Measurements from ENCODE around the gene SPTBN4. TPM values are rescaled to one million over a fixed set of nuclear protein-coding genes. Genes with fewer than 3 reads are reported as not detected.

Gene SPTBN4
- total and polyA plus RNA-seq, 2 donors (not counting 1 experiment from before 2014, with no cell fraction given): 0.03 to 0.67 TPM

DNA sequence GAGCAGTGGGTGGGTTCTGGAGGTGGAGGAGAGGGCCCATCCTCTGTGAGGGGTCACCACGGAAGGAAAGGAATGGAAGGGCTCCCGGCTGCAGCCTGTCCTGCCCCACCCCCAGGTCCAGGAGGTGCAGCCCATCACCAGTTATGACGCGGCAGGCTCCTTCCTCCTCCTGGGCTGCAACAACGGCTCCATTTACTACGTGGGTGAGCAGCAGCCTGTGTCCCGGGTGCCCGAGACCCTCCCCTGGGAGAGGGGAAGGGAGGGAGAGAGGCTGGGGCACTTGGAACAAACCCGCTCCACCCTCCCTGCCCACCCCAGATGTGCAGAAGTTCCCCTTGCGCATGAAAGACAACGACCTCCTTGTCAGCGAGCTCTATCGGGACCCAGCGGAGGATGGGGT is 116.5 kb downstream of the SPTBN4 start:
- H3K79me2 ChIP-seq (ENCODE audit: control insufficient read depth, insufficient read depth, low read length): peaks cover 3% of the 10 kb centered on the region
- no peak overlapping the region for H3K4me3 ChIP-seq (ENCODE audit: control extremely low read depth in 1 of 5, extremely low read depth in 1 of 5, insufficient read depth in 1 of 5, low read depth in 2 of 5, low read length in 4 of 5)
- no peak overlapping the region for H3K27ac ChIP-seq (ENCODE audit: low read length in 2 of 2)
- 90% methylated on average over 8 of the region's 14 CpGs for WGBS (ENCODE audit: insufficient coverage)
- Mint-ChIP-seq H3K27ac (no peak overlapping the region), H3K4me3 (no peak overlapping the region), H3K27me3 (no peaks in the 10 kb centered on the region), H3K4me1 (peaks cover 27% of the 10 kb centered on the region), H3K9me3 (ENCODE audit: insufficient read depth) (no peaks in the 10 kb centered on the region)
- H3K9ac ChIP-seq (ENCODE audit: low read length): no peak overlapping the region
- H3K9me3 ChIP-seq (ENCODE audit: control extremely low read depth in 1 of 3, control insufficient read depth in 2 of 3, insufficient read depth in 1 of 3, low read length in 2 of 3): no peaks in the 10 kb centered on the region
- ChIA-PET CTCF (no interaction called here), POLR2A (interaction anchor here (1.2 kb wide), 1 partner anchor 12 kb away, joined by 4 read pairs; no protein-coding TSS in a partner anchor)
- DNase-seq: no peak
- ATAC-seq (ENCODE audit: low read depth): no peak
- H3K27me3 ChIP-seq (replicated peaks in 1 of 4; ENCODE audit: control extremely low read depth in 1 of 4, control insufficient read depth in 3 of 4, insufficient read depth in 4 of 4, low read length in 3 of 4): no peaks in the 10 kb centered on the region
- peaks cover 8% of the 10 kb centered on the region for H4K20me1 ChIP-seq (ENCODE audit: control insufficient read depth, insufficient read depth, low read length, poor library complexity, severe bottlenecking)
- intact Hi-C loops (cut with micrococcal nuclease): no loop called here
- TF ChIP-seq EZH2 (IDR thresholded peaks at IDR 0.05; ENCODE audit: borderline replicate concordance, insufficient read depth, low read depth, low read length, poor library complexity, severe bottlenecking): no peak
- TF ChIP-seq, protein P1, sequence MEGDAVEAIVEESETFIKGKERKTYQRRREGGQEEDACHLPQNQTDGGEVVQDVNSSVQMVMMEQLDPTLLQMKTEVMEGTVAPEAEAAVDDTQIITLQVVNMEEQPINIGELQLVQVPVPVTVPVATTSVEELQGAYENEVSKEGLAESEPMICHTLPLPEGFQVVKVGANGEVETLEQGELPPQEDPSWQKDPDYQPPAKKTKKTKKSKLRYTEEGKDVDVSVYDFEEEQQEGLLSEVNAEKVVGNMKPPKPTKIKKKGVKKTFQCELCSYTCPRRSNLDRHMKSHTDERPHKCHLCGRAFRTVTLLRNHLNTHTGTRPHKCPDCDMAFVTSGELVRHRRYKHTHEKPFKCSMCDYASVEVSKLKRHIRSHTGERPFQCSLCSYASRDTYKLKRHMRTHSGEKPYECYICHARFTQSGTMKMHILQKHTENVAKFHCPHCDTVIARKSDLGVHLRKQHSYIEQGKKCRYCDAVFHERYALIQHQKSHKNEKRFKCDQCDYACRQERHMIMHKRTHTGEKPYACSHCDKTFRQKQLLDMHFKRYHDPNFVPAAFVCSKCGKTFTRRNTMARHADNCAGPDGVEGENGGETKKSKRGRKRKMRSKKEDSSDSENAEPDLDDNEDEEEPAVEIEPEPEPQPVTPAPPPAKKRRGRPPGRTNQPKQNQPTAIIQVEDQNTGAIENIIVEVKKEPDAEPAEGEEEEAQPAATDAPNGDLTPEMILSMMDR (IDR thresholded peaks at IDR 0.05): no peak
- H3K36me3 ChIP-seq (replicated peaks in 1 of 2; ENCODE audit: control extremely low read depth in 1 of 2, control insufficient read depth in 1 of 2, extremely low read depth in 1 of 2, insufficient read depth in 2 of 2, low read length in 1 of 2): peaks cover 4 to 77% of the 10 kb centered on the region in 2 experiments
- H3K4me1 ChIP-seq (ENCODE audit: control insufficient read depth in 2 of 2, insufficient read depth in 2 of 2, low read length in 2 of 2): peaks cover 9 to 23% of the 10 kb centered on the region in 2 donors
- H3K4me2 ChIP-seq (replicated peaks; ENCODE audit: low read depth, low read length, poor library complexity, severe bottlenecking): no peak overlapping the region
- H2AFZ ChIP-seq (ENCODE audit: insufficient read depth, low read depth, low read length, poor library complexity, severe bottlenecking): no peak overlapping the region

DNA sequence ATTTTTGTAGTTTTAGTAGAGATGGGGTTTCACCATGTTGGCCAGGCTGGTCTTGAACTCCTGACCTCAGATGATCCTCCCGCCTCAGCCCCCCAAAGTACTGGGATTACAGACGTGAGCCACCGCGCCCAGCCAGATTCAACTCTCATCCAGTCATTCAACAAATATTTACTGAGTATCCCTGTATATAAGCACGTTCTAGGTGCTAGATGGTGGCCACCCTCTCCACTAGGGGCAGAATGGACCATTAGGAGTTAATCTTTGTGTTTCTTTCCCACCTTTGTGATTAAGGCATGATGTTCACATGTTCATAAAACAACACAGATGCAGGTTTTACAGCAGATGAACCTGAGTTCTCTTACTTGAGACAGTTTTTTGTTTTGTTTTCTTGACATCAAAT is 117.2 kb downstream of the SPTBN4 start:
- Mint-ChIP-seq H3K9me3 (ENCODE audit: insufficient read depth) (no peaks in the 10 kb centered on the region), H3K27ac (no peak overlapping the region)

More for the DNA sequence above, 117.2 kb downstream of the SPTBN4 start:
- ATAC-seq (ENCODE audit: low read depth): no peak
- ChIA-PET CTCF (no interaction called here), POLR2A (interaction anchor here (1.2 kb wide), 1 partner anchor 13 kb away, joined by 4 read pairs; no protein-coding TSS in a partner anchor)
- H3K4me3 ChIP-seq (ENCODE audit: control extremely low read depth in 1 of 5, extremely low read depth in 1 of 5, insufficient read depth in 1 of 5, low read depth in 2 of 5, low read length in 4 of 5): no peak overlapping the region
- H3K4me2 ChIP-seq (replicated peaks; ENCODE audit: low read depth, low read length, poor library complexity, severe bottlenecking): no peak overlapping the region
- H3K79me2 ChIP-seq (ENCODE audit: control insufficient read depth, insufficient read depth, low read length): no peaks in the 10 kb centered on the region
- TF ChIP-seq EZH2 (IDR thresholded peaks at IDR 0.05; ENCODE audit: borderline replicate concordance, insufficient read depth, low read depth, low read length, poor library complexity, severe bottlenecking): no peak
- TF ChIP-seq, protein P1 (IDR thresholded peaks at IDR 0.05): no peak
- H2AFZ ChIP-seq (ENCODE audit: insufficient read depth, low read depth, low read length, poor library complexity, severe bottlenecking): no peak overlapping the region
- peaks cover 8% of the 10 kb centered on the region for H4K20me1 ChIP-seq (ENCODE audit: control insufficient read depth, insufficient read depth, low read length, poor library complexity, severe bottlenecking)
- intact Hi-C loops (cut with micrococcal nuclease): no loop called here
- DNase-seq: no peak
- no peak overlapping the region for H3K27ac ChIP-seq (ENCODE audit: low read length in 2 of 2)
- peaks cover 4 to 77% of the 10 kb centered on the region in 2 experiments for H3K36me3 ChIP-seq (replicated peaks in 1 of 2; ENCODE audit: control extremely low read depth in 1 of 2, control insufficient read depth in 1 of 2, extremely low read depth in 1 of 2, insufficient read depth in 2 of 2, low read length in 1 of 2)
- H3K4me1 Mint-ChIP-seq: peaks cover 22% of the 10 kb centered on the region
- H3K9ac ChIP-seq (ENCODE audit: low read length): no peak overlapping the region
- H3K9me3 ChIP-seq (ENCODE audit: control extremely low read depth in 1 of 3, control insufficient read depth in 2 of 3, insufficient read depth in 1 of 3, low read length in 2 of 3): no peaks in the 10 kb centered on the region
- no peak overlapping the region for H3K4me3 Mint-ChIP-seq
- H3K27me3 Mint-ChIP-seq: no peaks in the 10 kb centered on the region
- H3K27me3 ChIP-seq (replicated peaks in 1 of 4; ENCODE audit: control extremely low read depth in 1 of 4, control insufficient read depth in 3 of 4, insufficient read depth in 4 of 4, low read length in 3 of 4): no peaks in the 10 kb centered on the region
- WGBS (ENCODE audit: insufficient coverage): no CpG with 5 or more reads among the region's 5 CpGs
- H3K4me1 ChIP-seq (ENCODE audit: control insufficient read depth in 2 of 2, insufficient read depth in 2 of 2, low read length in 2 of 2): peaks cover 4 to 16% of the 10 kb centered on the region in 2 donors

Data from B cell (primary cell).